ENCODE data around the gene RFTN1. TPM values are rescaled to one million over a fixed set of nuclear protein-coding genes. Genes with fewer than 3 reads are reported as not detected.

Gene RFTN1
- total RNA-seq, 3 donors from 2014 or later: 6.9 to 12.6 (median 9.7) TPM

DNA sequence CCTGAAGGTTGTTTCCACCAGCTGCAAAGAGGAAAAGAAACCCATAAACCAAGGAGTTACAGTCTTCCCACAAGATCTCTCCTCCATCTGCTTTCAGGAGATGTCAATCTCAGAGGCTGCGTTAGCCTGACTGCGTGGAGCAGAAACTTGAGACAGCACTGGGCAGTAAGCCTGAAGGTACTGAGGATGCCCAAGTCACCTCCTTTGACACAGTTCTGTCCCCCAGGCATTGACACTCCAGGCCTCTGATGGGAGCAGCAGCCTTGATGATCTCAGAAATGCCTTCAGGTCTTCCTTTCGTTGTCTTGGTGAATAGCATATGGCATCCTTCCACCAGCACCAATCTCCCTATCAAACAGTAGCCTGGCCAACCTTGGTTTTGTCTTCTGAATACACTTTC lies 159.2 kb downstream of the RFTN1 start:
- H3K36me3 ChIP-seq (ENCODE audit: low read depth): no peaks in the 10 kb centered on the region
- intact Hi-C loops (cut with DNase I, micrococcal nuclease): no loop called here
- DNase-seq (no peak), ATAC-seq (no peak)
- H3K4me3 ChIP-seq: no peak overlapping the region
- no peaks in the 10 kb centered on the region for H3K9me3 ChIP-seq
- TF ChIP-seq, protein P1, sequence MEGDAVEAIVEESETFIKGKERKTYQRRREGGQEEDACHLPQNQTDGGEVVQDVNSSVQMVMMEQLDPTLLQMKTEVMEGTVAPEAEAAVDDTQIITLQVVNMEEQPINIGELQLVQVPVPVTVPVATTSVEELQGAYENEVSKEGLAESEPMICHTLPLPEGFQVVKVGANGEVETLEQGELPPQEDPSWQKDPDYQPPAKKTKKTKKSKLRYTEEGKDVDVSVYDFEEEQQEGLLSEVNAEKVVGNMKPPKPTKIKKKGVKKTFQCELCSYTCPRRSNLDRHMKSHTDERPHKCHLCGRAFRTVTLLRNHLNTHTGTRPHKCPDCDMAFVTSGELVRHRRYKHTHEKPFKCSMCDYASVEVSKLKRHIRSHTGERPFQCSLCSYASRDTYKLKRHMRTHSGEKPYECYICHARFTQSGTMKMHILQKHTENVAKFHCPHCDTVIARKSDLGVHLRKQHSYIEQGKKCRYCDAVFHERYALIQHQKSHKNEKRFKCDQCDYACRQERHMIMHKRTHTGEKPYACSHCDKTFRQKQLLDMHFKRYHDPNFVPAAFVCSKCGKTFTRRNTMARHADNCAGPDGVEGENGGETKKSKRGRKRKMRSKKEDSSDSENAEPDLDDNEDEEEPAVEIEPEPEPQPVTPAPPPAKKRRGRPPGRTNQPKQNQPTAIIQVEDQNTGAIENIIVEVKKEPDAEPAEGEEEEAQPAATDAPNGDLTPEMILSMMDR (IDR thresholded peaks at IDR 0.05): no peak
- no peaks in the 10 kb centered on the region for H3K4me1 ChIP-seq (ENCODE audit: low read depth)

DNA sequence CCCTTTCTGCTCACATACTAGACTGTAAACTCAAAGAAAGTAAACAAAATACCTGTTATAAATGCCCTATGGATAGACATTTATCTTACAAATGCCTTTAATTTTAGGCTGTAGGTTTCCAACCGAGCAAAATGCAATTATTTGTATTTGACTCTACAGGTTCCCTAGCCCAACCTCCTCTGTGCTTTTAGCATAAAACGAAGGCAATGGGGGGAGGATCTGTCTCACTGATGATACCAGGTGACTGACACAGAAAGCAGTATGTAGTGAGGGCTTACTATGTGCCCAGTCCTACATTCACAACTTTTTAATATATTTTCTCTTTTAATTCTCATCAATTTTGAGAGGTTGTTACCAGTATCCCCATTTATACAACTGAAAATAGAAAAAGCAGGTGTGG lies 161.1 kb downstream of the RFTN1 start:
- DNase-seq (no peak), ATAC-seq (no peak)
- H3K9me3 ChIP-seq: no peaks in the 10 kb centered on the region
- no peak overlapping the region for H3K4me3 ChIP-seq
- H3K36me3 ChIP-seq (ENCODE audit: low read depth): no peaks in the 10 kb centered on the region
- H3K4me1 ChIP-seq (ENCODE audit: low read depth): no peaks in the 10 kb centered on the region
- TF ChIP-seq, protein P1 (IDR thresholded peaks at IDR 0.05): no peak
- intact Hi-C loops (cut with DNase I, micrococcal nuclease): no loop called here

DNA sequence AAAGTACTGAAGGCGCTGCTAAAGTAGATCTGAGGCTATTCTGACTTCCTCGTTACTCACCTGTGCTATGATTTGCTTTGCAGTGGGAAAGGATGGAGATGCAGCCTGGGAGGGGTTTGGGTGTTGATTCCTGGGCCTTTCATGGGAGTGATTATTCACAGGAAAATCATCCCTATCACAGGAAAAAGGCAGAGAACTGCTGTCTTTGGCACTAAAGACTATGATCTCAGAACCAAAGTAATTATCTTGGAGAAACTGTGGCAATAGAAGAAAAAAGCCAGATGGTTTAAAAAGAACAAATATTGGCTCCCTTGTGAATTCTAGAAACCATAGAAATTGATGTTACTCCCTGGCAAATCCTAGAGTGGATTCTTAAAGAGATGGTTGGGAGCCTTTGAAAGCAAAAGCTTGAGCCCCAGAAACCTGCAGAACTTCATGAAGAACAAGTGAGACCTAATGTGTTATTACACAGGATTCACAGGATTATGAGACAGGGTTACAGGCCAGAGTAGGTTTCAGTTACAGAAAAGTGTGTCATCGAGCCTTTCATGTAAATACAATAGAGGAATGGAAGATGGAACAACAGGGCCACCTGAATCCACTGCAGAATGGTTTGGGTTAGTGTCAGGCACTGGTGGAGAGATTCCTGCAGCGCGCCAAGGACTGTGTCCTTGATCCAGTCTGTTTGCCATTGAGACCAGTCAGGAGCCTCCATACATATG lies 162.7 kb downstream of the RFTN1 start:
- Histone ChIP-seq H3K9me3 (no peaks in the 10 kb centered on the region), H3K4me3 (no peak overlapping the region), H3K36me3 (ENCODE audit: low read depth) (no peaks in the 10 kb centered on the region), H3K4me1 (ENCODE audit: low read depth) (no peaks in the 10 kb centered on the region)
- DNase-seq (no peak), ATAC-seq (no peak)
- intact Hi-C loops (cut with DNase I, micrococcal nuclease): no loop called here
- TF ChIP-seq, protein P1 (IDR thresholded peaks at IDR 0.05): no peak

DNA sequence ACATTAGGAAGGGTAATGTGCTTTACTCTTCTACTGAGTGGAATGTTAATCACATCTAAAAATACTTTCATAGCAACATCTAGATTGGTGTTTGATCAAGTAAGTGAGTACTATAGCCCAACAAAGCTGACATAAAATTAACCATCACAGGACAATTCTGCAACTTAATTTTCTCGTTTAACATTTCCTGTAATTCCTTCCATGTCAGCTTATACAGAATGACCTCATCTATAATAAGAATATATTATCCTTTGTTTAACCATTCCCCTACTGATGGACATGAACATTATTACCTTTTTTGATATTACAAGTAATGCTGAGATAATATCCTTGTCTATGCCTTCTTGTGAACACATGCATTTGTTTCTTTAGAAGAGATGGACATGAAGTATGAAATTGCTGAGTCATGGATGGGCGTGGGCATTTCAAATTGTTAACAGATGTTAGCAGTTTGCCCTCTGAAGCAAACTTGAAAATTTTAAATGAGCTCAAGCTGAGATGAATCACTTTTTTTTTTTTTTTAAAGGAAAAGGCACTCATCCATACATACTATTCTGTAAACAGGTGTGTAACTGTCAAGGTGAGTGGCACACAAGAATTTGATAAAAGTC lies 163.4 kb downstream of the RFTN1 start:
- no peak overlapping the region for H3K4me3 ChIP-seq
- ATAC-seq (no peak), DNase-seq (no peak)
- TF ChIP-seq, protein P1 (IDR thresholded peaks at IDR 0.05): no peak
- H3K4me1 ChIP-seq (ENCODE audit: low read depth): no peaks in the 10 kb centered on the region
- H3K36me3 ChIP-seq (ENCODE audit: low read depth): no peaks in the 10 kb centered on the region
- no peaks in the 10 kb centered on the region for H3K9me3 ChIP-seq
- intact Hi-C loops (cut with DNase I, micrococcal nuclease): no loop called here

DNA sequence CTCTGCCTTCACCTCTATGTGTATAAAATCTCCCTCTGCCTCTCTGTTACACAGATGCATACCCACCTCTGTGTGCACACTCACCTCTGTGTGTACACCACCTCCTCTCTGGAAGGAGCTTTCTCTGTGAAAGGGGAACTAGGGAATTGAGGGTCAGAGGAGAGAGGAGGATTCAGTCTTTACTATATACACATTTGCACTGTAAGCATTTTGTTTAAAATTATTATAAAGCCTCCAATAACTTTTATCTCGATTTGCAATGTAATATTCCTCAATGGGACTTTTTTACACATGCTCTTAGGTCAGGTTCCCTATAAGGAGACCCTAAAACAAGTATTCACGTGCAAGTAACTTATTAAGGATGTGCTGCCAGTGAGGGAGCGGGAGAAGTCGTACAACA lies 166.0 kb downstream of the RFTN1 start:
- TF ChIP-seq, protein P1 (IDR thresholded peaks at IDR 0.05): no peak
- intact Hi-C loops (cut with DNase I, micrococcal nuclease): no loop called here
- ATAC-seq (no peak), DNase-seq (no peak)
- H3K36me3 ChIP-seq (ENCODE audit: low read depth): no peaks in the 10 kb centered on the region
- H3K4me1 ChIP-seq (ENCODE audit: low read depth): no peaks in the 10 kb centered on the region
- no peak overlapping the region for H3K4me3 ChIP-seq
- H3K9me3 ChIP-seq: no peaks in the 10 kb centered on the region

All from mucosa of descending colon (tissue), 3 donors.